K562 (cell line): ENCODE data around the gene TMEM127. TPM values are rescaled to one million over a fixed set of nuclear protein-coding genes. Genes with fewer than 3 reads are reported as not detected.
A peak's percentile ranks its signal among the peaks of the same experiment; 100 is the strongest.

ENCODE experiments used
- ATAC-seq: fragments of 200-7000 bp; cut with Tn5 transposase; 3 replicates; pipeline ENCODE4 v1.9.1; 2020; ENCODE audit warnings: moderate library complexity
- BruUV-seq: library from RNA; stranded (reverse); fragments of 400-500 nt; replicated peaks from 2 replicates; lab custom pipeline; 2021; lab: Mats Ljungman, UMichigan
- CTCF ChIA-PET: fragments of 300-600 bp; formaldehyde crosslinking; extraction: SDS; loops from one replicate; lab custom pipeline; 2021; ENCODE audit warnings: low intra/inter-chr PET ratio; lab: Yijun Ruan, JAX
- POLR2A ChIA-PET: fragments of 300-600, 350-650 bp; sonication (Branson Sonifier 250); formaldehyde crosslinking; extraction: SDS; loops from one replicate; lab custom pipeline; 2021; ENCODE audit warnings: antibody characterized with exemption, inconsistent platforms; lab: Yijun Ruan, JAX
- DNase-seq, 4 experiments: peaks; one replicate each; pipeline versions ENCODE4 v3.0.0 to v3.0.0-alpha.2; 2011 to 2018; ENCODE audit warnings: low spot score in 3 of 4, mixed read lengths in 3 of 4; ENCODE audit errors: extremely low read depth in 1 of 4
- FAIRE-seq: peaks from 2 replicates; lab custom pipeline; 2011; peaks lifted over from hg19 to GRCh38; lab: Jason Lieb, UNC
- H2AFZ ChIP-seq: 2 replicates; pipeline ENCODE4 v1.6.0; 2011; ENCODE audit warnings: low read depth, low read length, control low read depth, inconsistent platforms
- H3K27ac ChIP-seq: fragments of 200-600 bp; 3 replicates; pipeline ENCODE4 v1.8.0; 2011; ENCODE audit warnings: low read depth, mild to moderate bottlenecking, control low read depth, inconsistent platforms, low read length, moderate library complexity, mixed read lengths; ENCODE audit errors: extremely low read depth
- H3K27me3 ChIP-seq, 2 experiments: fragments of 300-600 bp in 1 of 2; 2 replicates in 1 of 2; 3 replicates in 1 of 2; pipeline versions ENCODE4 v1.6.0 to v1.8.0; 2011; ENCODE audit warnings: inconsistent platforms in 2 of 2, low read length in 2 of 2, mild to moderate bottlenecking in 1 of 2, mixed read lengths in 1 of 2, moderate library complexity in 1 of 2; ENCODE audit not compliant: control insufficient read depth in 2 of 2, insufficient read depth in 2 of 2
- H3K36me3 ChIP-seq: fragments of 300-600 bp; 3 replicates; pipeline ENCODE4 v1.8.0; 2011; ENCODE audit warnings: mild to moderate bottlenecking, low read length, inconsistent platforms; ENCODE audit not compliant: control insufficient read depth, insufficient read depth
- H3K4me1 ChIP-seq, 2 experiments: fragments of 200-600 bp in 1 of 2; replicated peaks in 1 of 2; 2 replicates in 1 of 2; 3 replicates in 1 of 2; pipeline versions ENCODE4 v1.5.1 to v1.8.0; 2011; ENCODE audit warnings: inconsistent platforms in 2 of 2, low read length in 2 of 2, mild to moderate bottlenecking in 1 of 2, mixed read lengths in 1 of 2, moderate library complexity in 1 of 2; ENCODE audit not compliant: control insufficient read depth in 2 of 2, insufficient read depth in 2 of 2
- H3K4me2 ChIP-seq: 2 replicates; pipeline ENCODE4 v1.6.1; 2011; ENCODE audit warnings: low read length, control low read depth, inconsistent platforms, mixed read lengths; ENCODE audit not compliant: insufficient read depth
- H3K4me3 ChIP-seq: fragments of 200-600 bp; sonication (generic), shearing (Covaris generic); 2 replicates; pipeline ENCODE4 v1.5.1; 2016; ENCODE audit warnings: control low read depth, inconsistent platforms
- H3K79me2 ChIP-seq: fragments of 200-600 bp; 3 replicates; pipeline ENCODE4 v1.8.0; 2011; ENCODE audit warnings: low read length, inconsistent platforms; ENCODE audit not compliant: control insufficient read depth, insufficient read depth
- H3K9ac ChIP-seq, 2 experiments: 2 replicates each; pipeline versions ENCODE4 v1.6.0 to v1.6.1; 2011; ENCODE audit warnings: low read depth in 2 of 2, low read length in 2 of 2, control low read depth in 1 of 2, inconsistent platforms in 1 of 2, mild to moderate bottlenecking in 1 of 2, mixed read lengths in 1 of 2; ENCODE audit not compliant: insufficient read depth in 1 of 2
- H3K9me1 ChIP-seq: one replicate; pipeline ENCODE4 v1.6.0; 2011; ENCODE audit warnings: inconsistent platforms, mild to moderate bottlenecking, low read length, moderate library complexity; ENCODE audit not compliant: control insufficient read depth, insufficient read depth
- H3K9me3 ChIP-seq: replicated peaks from 2 replicates; pipeline ENCODE4 v1.5.1; 2011; ENCODE audit warnings: low read depth, low read length, inconsistent platforms; ENCODE audit not compliant: control insufficient read depth, insufficient read depth
- H4K20me1 ChIP-seq: replicated peaks from 2 replicates; pipeline ENCODE4 v1.6.1; 2011; ENCODE audit warnings: low read length, inconsistent platforms, mixed read lengths; ENCODE audit not compliant: control insufficient read depth, insufficient read depth
- CTCF ChIP-seq, 3 experiments: IDR thresholded peaks in 2 of 3; conservative IDR thresholded peaks in 1 of 3; 2 replicates each; pipeline ENCODE4 v1.5.1; 2011 to 2012; ENCODE audit warnings: low read length in 3 of 3, mild to moderate bottlenecking in 3 of 3, control low read depth in 2 of 3, improper control_type of control experiment in 1 of 3, inconsistent platforms in 1 of 3, low read depth in 1 of 3, mixed read lengths in 1 of 3, moderate library complexity in 1 of 3; ENCODE audit not compliant: insufficient read depth in 2 of 3
- WGBS: fragments of 100-300 bp; shearing (Covaris generic); methylation state at CpG from one replicate; pipeline ENCODE4 v1.1.6; 2016; ENCODE audit warnings: low coverage, mixed read lengths; ENCODE audit not compliant: insufficient coverage; ENCODE audit errors: missing lambda C conversion rate; 5-methylcytosine and 5-hydroxymethylcytosine counted together
- in situ Hi-C: fragments of 300-500 bp; cut with MboI; formaldehyde crosslinking; loops from 4 replicates; pipeline ENCODE4 v1.15.0; 2018; ENCODE audit warnings: inconsistent platforms, mixed read lengths
- intact Hi-C: fragments of 100-400 bp; cut with micrococcal nuclease; formaldehyde crosslinking; loops from 2 replicates; pipeline ENCODE4 v1.14.2; 2022
- polyA plus RNA-seq, 8 experiments: library from polyadenylated mRNA; depleted of rRNA in 4 of 8; stranded (reverse) in 5 of 8; unstranded in 3 of 8; fragments of >200 nt; fragmentation: Nextera tagmentation in 2 of 8; fragmentation: Illumina TruSeq in 1 of 8; extraction: Ambion mirVana in 2 of 8; extraction: Trizol in 1 of 8; gene quantifications; 2 replicates each; pipeline versions ENCODE4 v1.2.1 to v1.2.3, GENCODE V29; 2011 to 2014; ENCODE audit warnings: inconsistent platforms in 1 of 8, missing spikeins in 1 of 8
- total RNA-seq, 7 experiments: library from RNA; depleted of rRNA in 6 of 7; stranded (reverse); fragments of >200 nt in 6 of 7; fragmentation: Illumina TruSeq in 2 of 7; extraction: Trizol in 2 of 7; gene quantifications; 2 replicates each; pipeline versions ENCODE4 v1.2.1 to v1.2.3, GENCODE V29; 2011 to 2021; ENCODE audit warnings: low replicate concordance in 1 of 7
- TF ChIP-seq, protein P1 (sequence below): sonication (generic); IDR thresholded peaks from 2 replicates; pipeline ENCODE4 v1.6.1; 2016

Gene TMEM127
- total and polyA plus RNA-seq, 9 of the 15 experiments (the other 6 are each of a cell fraction or from before 2014, with no cell fraction given), result 1.7 to 20.0 (median 9.9) TPM

DNA sequence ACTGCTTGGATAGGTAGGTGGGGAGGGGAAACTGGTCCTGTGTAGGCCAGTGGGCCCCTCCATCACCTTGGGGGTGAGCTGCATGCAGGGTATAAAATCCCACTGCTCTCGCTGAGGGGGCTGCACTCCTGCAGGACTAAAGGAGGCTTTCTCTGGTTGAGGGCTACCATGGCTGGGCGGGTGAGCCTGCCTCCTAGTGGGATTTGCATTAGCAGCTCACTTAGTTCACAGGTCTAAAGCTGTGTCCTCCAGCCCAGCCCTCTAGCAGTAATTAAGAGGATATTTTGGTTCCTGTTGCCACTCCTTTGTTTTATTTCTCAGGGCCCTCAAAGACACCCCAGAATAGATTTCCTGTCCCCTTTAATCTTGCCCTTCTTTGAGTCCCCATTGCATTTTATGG is 24.6 kb downstream of the TMEM127 start:
- no peaks in the 10 kb centered on the region for H3K9me3 ChIP-seq
- no peak overlapping the region for H2AFZ ChIP-seq
- no peaks in the 10 kb centered on the region; the same call in 2 of the 3 replicates for H3K36me3 ChIP-seq
- H3K27me3 ChIP-seq, result no peaks in the 10 kb centered on the region
- ChIA-PET POLR2A (interaction anchor here (0.6 to 3.5 kb wide), 5 partner anchors 9 to 18 kb away, joined by 3 to 14 read pairs (median 5); no protein-coding TSS in a partner anchor), CTCF (no interaction called here)
- in situ Hi-C loops (no loop called here), intact Hi-C loops (no loop called here)
- H4K20me1 ChIP-seq, result no peaks in the 10 kb centered on the region
- peaks cover 4 to 10% of the 10 kb centered on the region in 2 experiments; a peak in 3 of 5 replicates for H3K4me1 ChIP-seq
- 0 out of 6 replicates have a peak, but pooled peaks of 1 of the 3 experiments have one; percentile 16 for TF ChIP-seq CTCF (IDR thresholded peaks at IDR 0.05 in 2 of 3, conservative IDR thresholded peaks at IDR 0.05 in 1 of 3; ENCODE audit: insufficient read depth in 2 of 3, low read depth in 1 of 3, low read length in 3 of 3)
- TF ChIP-seq, protein P1, sequence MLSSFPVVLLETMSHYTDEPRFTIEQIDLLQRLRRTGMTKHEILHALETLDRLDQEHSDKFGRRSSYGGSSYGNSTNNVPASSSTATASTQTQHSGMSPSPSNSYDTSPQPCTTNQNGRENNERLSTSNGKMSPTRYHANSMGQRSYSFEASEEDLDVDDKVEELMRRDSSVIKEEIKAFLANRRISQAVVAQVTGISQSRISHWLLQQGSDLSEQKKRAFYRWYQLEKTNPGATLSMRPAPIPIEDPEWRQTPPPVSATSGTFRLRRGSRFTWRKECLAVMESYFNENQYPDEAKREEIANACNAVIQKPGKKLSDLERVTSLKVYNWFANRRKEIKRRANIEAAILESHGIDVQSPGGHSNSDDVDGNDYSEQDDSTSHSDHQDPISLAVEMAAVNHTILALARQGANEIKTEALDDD, result no peak
- ATAC-seq (peak; percentile 38; the same call in 2 of the 3 replicates), FAIRE-seq (no peak), DNase-seq (no peak)
- WGBS, result 43% methylated on average over 2 of the region's 2 CpGs
- no peaks in the 10 kb centered on the region for H3K79me2 ChIP-seq
- H3K4me2 ChIP-seq, result no peak overlapping the region
- H3K9ac ChIP-seq, result no peak overlapping the region
- H3K27ac ChIP-seq, result no peak overlapping the region
- BruUV-seq, result no TSS peak
- H3K4me3 ChIP-seq, result no peak overlapping the region
- H3K9me1 ChIP-seq, result peaks cover 3% of the 10 kb centered on the region
